Measurements from ENCODE around the gene ABTB2.

Gene ABTB2

GRCh38 chr11:34168642-34169420 is 189.0 kb downstream of the ABTB2 start:
- H3K27me3 ChIP-seq (ENCODE audit: low read depth), result no peaks in the 10 kb centered on the region
- H3K36me3 ChIP-seq (replicated peaks), result no peaks in the 10 kb centered on the region
- no peaks in the 10 kb centered on the region for H3K9me3 ChIP-seq
- in situ Hi-C loops (cut with MboI; ENCODE audit: low sequenced_read_pairs), result loop anchor here (25.0 kb wide), 1 partner anchor 1218 kb away; no protein-coding TSS in a partner anchor
- no peak overlapping the region for H3K4me3 ChIP-seq
- DNase-seq (ENCODE audit: low spot score in 2 of 2), result no peak
- H3K4me1 ChIP-seq, result no peaks in the 10 kb centered on the region

- Histone ChIP-seq H3K27me3 (ENCODE audit: low read depth) (no peaks in the 10 kb centered on the region), H3K4me1 (no peaks in the 10 kb centered on the region), H3K36me3 (replicated peaks) (no peaks in the 10 kb centered on the region), H3K4me3 (no peak overlapping the region), H3K9me3 (no peaks in the 10 kb centered on the region)
- no peak for DNase-seq (ENCODE audit: low spot score in 2 of 2)
- in situ Hi-C loops (cut with MboI; ENCODE audit: low sequenced_read_pairs), result loop anchor here (25.0 kb wide), 1 partner anchor 1219 kb away; no protein-coding TSS in a partner anchor
These were observed 189.8 kb downstream of the ABTB2 start for GRCh38 chr11:34167961-34168360.

GRCh38 chr11:34166806-34167740 is 190.7 kb downstream of the ABTB2 start:
- in situ Hi-C loops (cut with MboI; ENCODE audit: low sequenced_read_pairs), result loop anchor here (25.0 kb wide), 1 partner anchor 1220 kb away; no protein-coding TSS in a partner anchor
- no peaks in the 10 kb centered on the region for H3K36me3 ChIP-seq (replicated peaks)

GRCh38 chr11:34165786-34166555 is 191.8 kb downstream of the ABTB2 start:
- in situ Hi-C loops (cut with MboI; ENCODE audit: low sequenced_read_pairs), result loop anchor here (25.0 kb wide), 1 partner anchor 1221 kb away; no protein-coding TSS in a partner anchor
- Histone ChIP-seq H3K9me3 (no peaks in the 10 kb centered on the region), H3K36me3 (replicated peaks) (no peaks in the 10 kb centered on the region), H3K4me3 (no peak overlapping the region), H3K27me3 (ENCODE audit: low read depth) (no peaks in the 10 kb centered on the region), H3K4me1 (no peaks in the 10 kb centered on the region)
- no peak for DNase-seq (ENCODE audit: low spot score in 2 of 2)

More at GRCh38 chr11:34166806-34167740, 190.7 kb downstream of the ABTB2 start:
- no peak for DNase-seq (ENCODE audit: low spot score in 2 of 2)
- Histone ChIP-seq H3K4me3 (no peak overlapping the region), H3K27me3 (ENCODE audit: low read depth) (no peaks in the 10 kb centered on the region), H3K9me3 (no peaks in the 10 kb centered on the region), H3K4me1 (no peaks in the 10 kb centered on the region)

- no peak for DNase-seq (ENCODE audit: low spot score in 2 of 2)
- in situ Hi-C loops (cut with MboI; ENCODE audit: low sequenced_read_pairs), result loop anchor here (25.0 kb wide), 1 partner anchor 1222 kb away; no protein-coding TSS in a partner anchor
- H3K4me1 ChIP-seq, result no peaks in the 10 kb centered on the region
- H3K27me3 ChIP-seq (ENCODE audit: low read depth), result no peaks in the 10 kb centered on the region
- no peaks in the 10 kb centered on the region for H3K9me3 ChIP-seq
- no peaks in the 10 kb centered on the region for H3K36me3 ChIP-seq (replicated peaks)
- H3K4me3 ChIP-seq, result no peak overlapping the region
These were observed 192.7 kb downstream of the ABTB2 start for GRCh38 chr11:34165121-34165520.

- in situ Hi-C loops (cut with MboI; ENCODE audit: low sequenced_read_pairs), result loop anchor here (25.0 kb wide), 1 partner anchor 1224 kb away; no protein-coding TSS in a partner anchor
- H3K36me3 ChIP-seq (replicated peaks), result no peaks in the 10 kb centered on the region
- H3K9me3 ChIP-seq, result no peaks in the 10 kb centered on the region
- no peak overlapping the region for H3K4me3 ChIP-seq
- no peaks in the 10 kb centered on the region for H3K27me3 ChIP-seq (ENCODE audit: low read depth)
- DNase-seq (ENCODE audit: low spot score in 2 of 2), result no peak
- H3K4me1 ChIP-seq, result no peaks in the 10 kb centered on the region
These were observed 195.0 kb downstream of the ABTB2 start for GRCh38 chr11:34162856-34163255.

- in situ Hi-C loops (cut with MboI; ENCODE audit: low sequenced_read_pairs), result loop anchor here (25.0 kb wide), 1 partner anchor 1225 kb away; no protein-coding TSS in a partner anchor
- Histone ChIP-seq H3K36me3 (replicated peaks) (no peaks in the 10 kb centered on the region), H3K4me1 (no peaks in the 10 kb centered on the region), H3K27me3 (ENCODE audit: low read depth) (no peaks in the 10 kb centered on the region), H3K9me3 (no peaks in the 10 kb centered on the region), H3K4me3 (no peak overlapping the region)
- no peak for DNase-seq (ENCODE audit: low spot score in 2 of 2)
These were observed 195.4 kb downstream of the ABTB2 start for GRCh38 chr11:34162493-34162820.

- no peak for DNase-seq (ENCODE audit: low spot score in 2 of 2)
- H3K36me3 ChIP-seq (replicated peaks), result no peaks in the 10 kb centered on the region
- no peaks in the 10 kb centered on the region for H3K4me1 ChIP-seq
- H3K27me3 ChIP-seq (ENCODE audit: low read depth), result no peaks in the 10 kb centered on the region
- in situ Hi-C loops (cut with MboI; ENCODE audit: low sequenced_read_pairs), result loop anchor here (25.0 kb wide), 1 partner anchor 1225 kb away; no protein-coding TSS in a partner anchor
- H3K9me3 ChIP-seq, result no peaks in the 10 kb centered on the region
- no peak overlapping the region for H3K4me3 ChIP-seq
These were observed 195.9 kb downstream of the ABTB2 start for GRCh38 chr11:34161812-34162492.

- no peak for DNase-seq (ENCODE audit: low spot score in 2 of 2)
- Histone ChIP-seq H3K36me3 (replicated peaks) (no peaks in the 10 kb centered on the region), H3K27me3 (ENCODE audit: low read depth) (no peaks in the 10 kb centered on the region), H3K4me1 (no peaks in the 10 kb centered on the region), H3K9me3 (no peaks in the 10 kb centered on the region), H3K4me3 (no peak overlapping the region)
- in situ Hi-C loops (cut with MboI; ENCODE audit: low sequenced_read_pairs), result loop anchor here (25.0 kb wide), 1 partner anchor 1226 kb away; no protein-coding TSS in a partner anchor
These were observed 196.4 kb downstream of the ABTB2 start for GRCh38 chr11:34161361-34161760.

GRCh38 chr11:34160791-34161190 is 197.0 kb downstream of the ABTB2 start:
- Histone ChIP-seq H3K9me3 (no peaks in the 10 kb centered on the region), H3K4me3 (no peak overlapping the region), H3K36me3 (replicated peaks) (peaks cover 4% of the 10 kb centered on the region; the same call in 1 of the 2 replicates), H3K4me1 (no peaks in the 10 kb centered on the region), H3K27me3 (ENCODE audit: low read depth) (no peaks in the 10 kb centered on the region)
- in situ Hi-C loops (cut with MboI; ENCODE audit: low sequenced_read_pairs), result loop anchor here (25.0 kb wide), 1 partner anchor 1227 kb away; no protein-coding TSS in a partner anchor
- DNase-seq (ENCODE audit: low spot score in 2 of 2), result no peak

- in situ Hi-C loops (cut with MboI; ENCODE audit: low sequenced_read_pairs), result loop anchor here (25.0 kb wide), 1 partner anchor 1227 kb away; no protein-coding TSS in a partner anchor
- H3K4me1 ChIP-seq, result no peaks in the 10 kb centered on the region
- DNase-seq (ENCODE audit: low spot score in 2 of 2), result no peak
- peaks cover 5% of the 10 kb centered on the region for H3K36me3 ChIP-seq (replicated peaks)
- H3K9me3 ChIP-seq, result no peaks in the 10 kb centered on the region
- no peak overlapping the region for H3K4me3 ChIP-seq
- H3K27me3 ChIP-seq (ENCODE audit: low read depth), result no peaks in the 10 kb centered on the region
These were observed 197.6 kb downstream of the ABTB2 start for GRCh38 chr11:34160049-34160721.

- in situ Hi-C loops (cut with MboI; ENCODE audit: low sequenced_read_pairs), result loop anchor here (10.0 to 25.0 kb wide), 3 partner anchors 326 to 1229 kb away; no protein-coding TSS in a partner anchor
- Histone ChIP-seq H3K36me3 (replicated peaks) (peaks cover 10% of the 10 kb centered on the region), H3K4me3 (no peak overlapping the region), H3K9me3 (no peaks in the 10 kb centered on the region), H3K4me1 (no peaks in the 10 kb centered on the region), H3K27me3 (ENCODE audit: low read depth) (no peaks in the 10 kb centered on the region)
- no peak for DNase-seq (ENCODE audit: low spot score in 2 of 2)
These were observed 199.1 kb downstream of the ABTB2 start for GRCh38 chr11:34158661-34159060.

Data from HAP-1 (cell line).